Activated CD8-positive, alpha-beta memory T cell treated with anti-CD3 and anti-CD28 coated beads for 1 hour (primary cell): ENCODE measurements around the gene TMEM259.

Source experiments
- DNase-seq, 2 donors: peaks; one replicate each; pipeline ENCODE4 v3.0.0-alpha.2; 2020; ENCODE audit warnings: low read depth in 1 of 2; ENCODE audit errors: extremely low read depth in 1 of 2

The TMEM259 gene

GRCh38 chr19:1055886-1056620 lies 35.1 kb upstream of the TMEM259 start:
- DNase-seq, result no peak

- DNase-seq, result no peak
Measured at GRCh38 chr19:1055028-1055425, 34.1 kb upstream of the TMEM259 start.

- no peak for DNase-seq
Measured at GRCh38 chr19:1054102-1055027, 33.4 kb upstream of the TMEM259 start.

GRCh38 chr19:1053176-1054101 lies 32.5 kb upstream of the TMEM259 start:
- no peak for DNase-seq

GRCh38 chr19:1052349-1052975 lies 31.5 kb upstream of the TMEM259 start:
- no peak for DNase-seq

GRCh38 chr19:1051791-1052190 lies 30.9 kb upstream of the TMEM259 start:
- no peak for DNase-seq

GRCh38 chr19:1050989-1051788 lies 30.3 kb upstream of the TMEM259 start:
- no peak for DNase-seq

GRCh38 chr19:1049800-1050199 lies 28.9 kb upstream of the TMEM259 start:
- DNase-seq, result no peak

- DNase-seq, result no peak
Measured at GRCh38 chr19:1049106-1049505, 28.2 kb upstream of the TMEM259 start.

- no peak for DNase-seq
Measured at GRCh38 chr19:1047696-1048147, 26.8 kb upstream of the TMEM259 start.

GRCh38 chr19:1046836-1047695 lies 26.1 kb upstream of the TMEM259 start:
- no peak for DNase-seq

GRCh38 chr19:1046117-1046626 lies 25.2 kb upstream of the TMEM259 start:
- DNase-seq, result no peak

- DNase-seq, result no peak
Measured at GRCh38 chr19:1045247-1045603, 24.3 kb upstream of the TMEM259 start.

- DNase-seq, result no peak
Measured at GRCh38 chr19:1042689-1043511, 22.0 kb upstream of the TMEM259 start.

GRCh38 chr19:1041835-1042685 lies 21.1 kb upstream of the TMEM259 start:
- DNase-seq, result no peak

GRCh38 chr19:1041272-1041834 lies 20.4 kb upstream of the TMEM259 start:
- no peak for DNase-seq
